HS-27A (cell line): ENCODE results near the gene TRABD2A.

Experiments
- DNase-seq: peaks from one replicate; pipeline ENCODE4 v3.0.0-alpha.2; 2012; ENCODE audit warnings: low read depth, missing footprints

The TRABD2A gene

DNA sequence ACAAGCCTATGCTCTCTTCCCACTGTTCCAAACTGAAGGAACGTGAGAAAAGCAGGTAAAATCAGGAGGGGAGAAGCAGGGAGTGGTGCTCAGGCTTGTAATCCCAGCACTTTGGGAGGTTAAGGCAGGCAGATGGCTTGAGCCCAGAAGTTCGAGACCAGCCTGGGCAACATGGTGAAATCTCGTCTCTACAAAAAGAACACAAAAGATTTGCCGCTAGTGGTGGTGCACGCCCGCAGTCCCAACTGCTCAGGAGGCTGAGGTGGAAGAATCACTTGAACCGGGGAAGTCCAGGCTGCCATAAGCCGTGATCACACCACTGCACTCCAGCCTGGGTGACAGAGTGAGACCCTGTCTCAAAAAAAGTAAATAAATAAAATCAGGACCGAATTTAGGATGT lies 23.3 kb upstream of the TRABD2A start:
- DNase-seq = no peak

DNA sequence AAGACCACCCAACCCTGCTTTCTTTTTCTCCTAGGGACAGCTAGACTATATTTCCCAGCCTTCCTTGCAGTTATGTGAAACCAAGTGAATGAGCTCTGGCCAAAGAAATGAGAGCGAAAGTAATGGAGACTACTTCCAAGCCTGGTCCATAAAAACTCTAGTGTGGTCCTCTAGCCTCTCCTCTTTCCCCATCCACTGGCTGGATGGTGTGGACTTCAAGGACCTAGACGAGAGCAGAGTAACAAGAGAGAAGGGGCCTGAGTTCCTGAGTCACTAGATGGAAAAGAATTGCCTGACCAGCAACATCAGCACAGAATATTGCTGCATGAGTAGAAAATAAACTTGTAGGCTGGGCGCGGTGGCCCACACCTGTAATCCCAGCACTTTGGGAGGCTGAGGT lies 21.6 kb upstream of the TRABD2A start:
- DNase-seq = no peak

DNA sequence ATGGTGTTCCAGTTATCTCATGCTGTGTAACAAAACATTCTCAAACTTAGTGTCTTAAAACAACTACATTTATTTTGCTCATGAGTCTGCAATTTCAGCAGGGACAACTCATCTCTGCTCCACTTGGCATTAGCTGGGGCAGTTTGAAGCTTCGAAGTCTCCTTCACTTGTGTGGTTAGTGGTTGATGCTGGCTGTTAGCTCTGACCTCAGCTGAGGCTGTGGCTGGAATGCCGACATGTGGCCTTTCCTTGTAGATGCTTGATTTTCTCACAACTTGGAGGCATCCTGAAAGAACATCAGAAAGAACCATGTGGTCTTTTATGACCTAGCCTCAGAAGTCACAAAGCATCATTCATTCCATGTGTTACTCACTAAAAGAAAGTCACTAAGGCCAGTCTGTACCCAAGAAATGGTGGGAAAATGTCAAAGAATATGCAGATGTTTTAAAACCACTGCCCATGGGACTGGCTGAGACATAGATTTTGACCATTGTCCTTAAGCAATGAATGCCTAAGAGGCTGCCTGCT lies 20.8 kb upstream of the TRABD2A start:
- peak; percentile 39 for DNase-seq

DNA sequence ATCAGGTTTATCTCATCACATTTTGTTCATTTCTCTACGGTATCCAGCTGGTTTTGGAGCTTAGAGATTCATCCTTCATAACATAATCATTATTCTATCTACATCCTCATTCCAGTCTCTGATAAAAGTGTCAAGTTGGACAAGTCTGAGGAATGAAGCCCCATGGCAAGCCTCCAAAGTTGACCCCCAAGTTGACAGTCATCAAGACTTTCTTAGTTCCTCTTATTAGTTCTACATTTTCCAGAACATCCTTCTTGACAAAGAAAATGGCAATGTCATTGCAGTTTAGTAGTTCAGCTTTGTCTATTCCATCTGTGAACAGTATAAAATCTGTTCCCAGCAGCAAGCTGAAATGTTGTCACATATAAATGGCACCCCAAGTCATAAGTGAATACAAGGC lies 20.1 kb upstream of the TRABD2A start:
- DNase-seq = no peak

DNA sequence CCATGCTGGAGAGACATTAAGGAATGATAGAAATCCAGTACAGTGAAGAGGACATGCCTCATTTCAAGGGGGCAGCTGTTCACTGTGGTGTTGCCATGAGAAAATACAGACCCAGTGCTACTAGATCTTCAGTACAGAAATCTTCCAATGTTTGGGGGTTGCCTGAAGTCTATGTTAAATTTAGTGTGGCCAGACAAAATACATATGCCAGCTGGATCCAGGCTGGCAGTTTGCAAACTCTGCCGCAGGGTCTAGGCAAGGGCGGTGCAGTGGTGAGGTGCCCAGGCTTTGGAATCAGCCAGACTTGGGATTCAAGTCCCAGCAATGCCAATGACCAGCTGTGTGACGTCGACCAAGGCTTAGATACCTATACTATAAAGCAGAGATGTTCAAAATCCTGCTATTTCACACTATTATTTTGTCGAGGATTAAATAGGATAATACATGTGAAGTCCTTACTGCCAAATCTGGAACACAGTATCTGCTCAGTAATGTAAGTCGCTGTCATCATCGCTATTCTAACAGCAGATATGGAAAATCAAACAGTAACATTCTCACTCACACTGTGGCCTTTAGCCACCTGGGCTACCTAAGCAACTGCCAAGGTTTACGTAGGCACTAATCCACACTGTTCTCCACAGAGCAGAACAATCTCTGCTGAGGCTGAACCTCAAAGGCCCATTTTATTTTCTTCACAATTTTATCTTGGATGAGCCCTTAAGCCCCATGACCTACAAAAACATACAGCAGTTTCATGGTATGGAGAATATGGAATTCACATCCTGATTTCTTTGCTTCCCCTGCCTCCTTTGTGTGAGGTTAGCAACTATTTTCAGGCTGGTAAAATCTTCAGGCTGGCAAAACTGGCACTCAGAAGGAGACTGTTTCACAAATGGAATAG lies 18.7 kb upstream of the TRABD2A start:
- no peak for DNase-seq

DNA sequence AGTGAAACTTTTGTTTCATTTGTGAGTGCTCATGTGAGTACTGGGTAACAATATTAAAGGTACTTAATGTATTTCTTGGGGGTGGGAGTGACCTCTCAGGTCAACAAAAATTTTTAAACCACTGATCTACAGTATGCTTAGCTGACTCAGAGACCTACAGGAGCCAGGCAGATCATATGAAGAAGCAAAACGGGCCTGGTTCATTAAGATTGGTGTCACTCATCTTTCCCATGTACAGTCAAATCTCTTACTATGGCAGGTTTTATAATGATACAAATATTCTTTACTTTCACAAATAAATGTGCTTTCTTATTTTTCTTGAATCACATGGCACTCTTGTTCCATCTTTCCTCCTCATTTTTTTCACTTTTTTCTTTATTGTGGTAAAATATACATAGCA lies 16.9 kb upstream of the TRABD2A start:
- no peak for DNase-seq

DNA sequence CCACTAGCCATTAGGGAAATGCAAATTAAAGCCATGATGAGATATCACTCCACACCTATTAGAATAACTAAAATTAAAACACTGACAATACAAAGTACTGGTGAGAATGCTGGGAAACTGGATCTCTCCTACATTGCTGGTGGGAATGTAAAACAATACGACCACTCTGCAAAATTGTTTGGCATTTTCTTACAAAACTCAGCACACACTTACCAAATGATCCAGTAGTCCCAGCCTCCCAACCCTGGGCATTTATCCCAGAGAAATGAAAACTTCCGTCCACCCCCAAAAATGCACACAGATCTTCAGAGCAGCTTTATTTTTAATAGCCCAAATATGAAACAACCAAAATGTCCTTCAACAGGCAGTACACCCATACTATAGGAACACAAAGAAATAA lies 15.7 kb upstream of the TRABD2A start:
- no peak for DNase-seq

DNA sequence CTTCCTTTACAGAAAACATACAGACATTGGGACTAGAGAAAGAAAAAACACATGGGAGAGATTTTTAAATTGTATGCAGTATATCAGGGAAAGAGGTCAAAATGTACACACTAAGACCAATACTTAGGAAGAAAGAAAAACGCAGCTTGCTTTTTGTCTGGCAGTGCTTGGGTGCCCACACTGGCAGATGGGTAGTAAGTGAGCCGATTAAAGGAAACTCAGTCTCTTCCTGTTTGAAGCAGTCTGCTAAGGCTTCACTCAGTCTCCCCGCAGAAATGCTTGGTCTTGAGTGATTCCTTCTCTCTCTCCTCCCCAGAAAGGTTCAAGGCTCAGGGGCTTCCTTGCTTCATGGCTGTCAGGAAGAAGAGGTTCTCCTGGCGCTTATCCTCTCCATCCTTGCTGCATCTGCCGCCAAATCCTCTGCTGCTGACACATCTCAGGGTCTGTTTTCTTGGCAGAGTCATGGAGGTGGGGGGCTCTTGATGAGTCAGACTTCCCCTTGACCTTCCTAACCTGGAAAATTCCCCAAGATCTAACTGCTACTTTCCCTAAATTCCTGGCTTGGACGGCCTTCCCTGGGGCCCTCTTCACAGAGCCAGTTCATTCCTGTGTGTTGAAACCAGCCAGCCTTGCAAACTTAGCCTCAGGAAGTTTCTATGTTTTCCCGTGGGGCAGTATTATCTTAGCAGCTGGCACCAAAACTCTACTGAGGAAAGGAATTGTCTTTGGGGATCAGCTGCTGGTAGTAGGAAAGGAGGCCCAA lies 14.1 kb upstream of the TRABD2A start:
- DNase-seq = peak; percentile 73

DNA sequence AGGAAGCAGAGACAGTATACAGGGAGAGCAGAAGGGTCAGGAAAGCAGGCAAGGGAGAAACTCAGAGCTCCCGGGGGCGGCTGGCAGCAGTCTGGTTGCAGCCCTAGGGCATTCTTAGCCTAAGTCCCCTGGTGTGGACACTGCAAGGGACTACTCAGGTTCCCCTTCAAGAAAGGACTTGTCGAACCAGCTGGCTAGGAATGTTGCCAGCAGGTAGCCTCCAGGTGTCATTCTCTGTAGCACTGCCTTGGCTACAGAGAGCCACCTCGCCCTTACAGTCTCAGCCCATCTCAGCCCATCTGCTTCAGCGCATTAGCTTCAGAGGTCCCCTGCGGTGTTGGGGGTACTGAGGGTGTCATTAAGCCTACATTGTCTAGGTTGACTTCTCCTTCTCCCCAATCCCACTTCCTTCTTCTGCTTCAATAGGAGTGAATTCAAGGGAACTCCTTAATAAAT lies 13.3 kb upstream of the TRABD2A start:
- no peak for DNase-seq

DNA sequence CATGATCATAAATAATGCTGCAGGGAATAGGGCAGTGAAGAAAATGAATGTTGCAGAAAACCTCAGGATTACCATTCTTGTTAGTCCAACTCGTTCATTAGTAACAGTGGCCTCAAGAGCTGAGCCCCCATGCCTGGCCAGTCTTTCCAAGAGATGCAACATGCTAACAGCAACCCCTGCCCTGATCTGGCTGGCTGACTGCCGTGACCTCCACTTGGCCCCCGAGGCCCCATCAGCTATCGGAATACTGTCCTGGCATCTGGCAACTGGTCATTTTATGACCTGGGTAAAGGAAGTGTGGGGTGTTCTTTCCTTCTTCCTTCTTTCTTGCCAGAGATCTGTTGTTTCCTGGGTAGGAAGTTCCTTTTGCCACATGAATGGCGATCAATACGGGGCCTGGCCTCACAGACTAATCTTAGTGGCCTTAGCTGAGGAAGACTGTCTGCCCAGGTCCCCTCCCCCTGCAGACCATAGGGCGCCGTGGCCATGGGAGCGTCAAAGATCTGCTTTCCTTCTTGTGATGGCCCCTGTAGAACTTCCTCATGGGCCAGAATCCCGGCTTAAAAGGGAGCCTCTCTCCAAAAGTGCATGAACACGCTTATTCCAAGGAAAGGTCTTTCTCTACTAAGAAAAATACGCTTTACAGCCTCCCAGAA lies 10.6 kb upstream of the TRABD2A start:
- DNase-seq = no peak

DNA sequence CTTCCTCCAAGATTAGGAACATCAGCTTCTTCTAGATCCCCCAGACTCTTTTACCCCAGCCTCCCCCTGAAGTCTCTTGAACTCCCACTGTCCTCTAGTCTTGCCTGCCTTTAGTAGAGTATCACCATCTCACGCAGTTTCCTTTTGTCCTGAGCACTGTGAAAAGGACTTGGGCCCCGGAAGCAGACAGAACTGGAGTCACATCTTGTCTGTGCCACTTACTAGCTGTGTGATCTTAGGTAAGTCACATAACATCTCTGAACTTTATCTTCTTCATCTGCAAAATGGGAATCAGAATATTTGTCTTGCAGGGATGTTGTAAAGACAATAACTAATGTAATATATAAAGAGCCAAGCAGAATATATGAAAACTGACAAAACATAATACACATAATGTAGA lies 8.4 kb upstream of the TRABD2A start:
- no peak for DNase-seq

DNA sequence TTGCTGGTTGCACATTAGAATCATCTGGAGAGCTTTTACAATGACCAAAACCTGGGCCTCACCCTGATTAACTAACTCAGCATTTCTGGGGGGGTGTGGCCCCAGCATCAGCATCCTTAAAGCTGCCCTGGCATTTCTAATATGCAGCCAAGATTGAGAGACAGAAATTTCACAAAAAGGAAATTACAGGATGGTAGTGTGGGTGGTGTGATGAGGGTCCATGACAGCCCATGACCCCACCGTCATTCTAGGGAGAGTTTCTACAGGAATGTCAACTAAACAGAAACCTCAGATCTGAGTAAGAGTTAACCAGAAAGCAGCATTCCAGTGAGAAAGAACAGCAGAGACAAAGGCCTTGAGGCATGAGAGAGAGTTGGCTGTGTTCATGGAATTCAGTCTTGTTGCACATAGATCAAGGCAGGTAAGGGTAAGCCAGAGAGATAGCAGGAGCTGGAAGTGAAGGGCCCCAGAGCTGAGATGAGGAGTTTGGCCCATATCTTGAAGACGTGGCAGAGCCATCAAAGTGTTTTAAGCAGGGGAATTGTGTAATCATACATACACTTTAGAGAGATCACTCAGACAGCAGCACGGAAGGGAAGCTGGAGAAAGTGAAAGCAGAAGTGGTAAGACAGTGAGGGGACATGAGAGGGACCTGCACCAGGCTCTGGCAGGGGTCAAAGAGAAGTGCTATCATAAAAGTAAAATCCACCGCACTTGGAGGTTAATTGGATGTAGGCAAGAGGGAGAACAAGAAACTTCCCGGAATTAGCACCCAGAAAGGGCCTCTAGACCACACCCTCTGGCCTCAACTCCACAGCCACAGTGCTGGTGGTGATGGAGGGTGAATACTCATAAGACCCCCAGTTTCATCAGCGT lies 7.8 kb upstream of the TRABD2A start:
- peak; percentile 23 for DNase-seq

DNA sequence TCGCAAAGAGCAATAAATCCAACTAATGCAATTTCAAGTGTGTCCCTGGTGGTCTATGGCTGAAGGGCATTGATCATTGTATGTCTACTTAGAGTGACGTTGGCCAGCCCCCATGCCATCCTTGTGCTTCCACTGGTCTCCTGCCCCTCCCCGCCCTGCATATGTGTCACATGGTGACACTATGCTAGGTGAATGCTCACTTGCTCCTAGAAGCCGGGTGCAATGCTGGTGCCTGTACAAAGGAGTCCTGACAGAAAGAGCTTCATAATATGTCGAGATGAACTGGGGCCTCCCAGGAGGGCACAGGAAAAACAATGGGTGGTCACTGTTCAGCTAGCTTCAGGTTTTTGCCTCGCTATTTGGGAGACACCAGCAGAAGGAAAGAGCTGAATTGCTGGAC lies 5.9 kb upstream of the TRABD2A start:
- DNase-seq = no peak

DNA sequence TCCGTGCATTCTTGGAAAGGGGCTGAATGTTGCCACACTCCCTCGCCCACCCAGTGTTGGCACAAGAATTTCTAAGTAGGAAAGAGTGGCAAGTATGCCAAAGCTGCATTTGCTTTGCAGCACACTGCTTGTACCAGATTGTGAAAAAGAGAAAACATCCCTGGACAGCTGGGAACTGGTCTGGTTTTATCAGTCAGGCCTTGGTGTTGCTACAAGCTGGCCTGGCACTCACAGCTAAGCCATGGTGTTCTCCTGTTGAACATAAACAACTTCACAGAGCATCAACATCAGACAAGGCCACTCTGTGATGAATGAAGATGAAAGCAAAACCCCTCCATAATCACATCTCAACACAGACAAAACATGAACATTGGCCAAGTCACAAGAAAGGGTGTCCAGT lies 4.2 kb upstream of the TRABD2A start:
- no peak for DNase-seq

DNA sequence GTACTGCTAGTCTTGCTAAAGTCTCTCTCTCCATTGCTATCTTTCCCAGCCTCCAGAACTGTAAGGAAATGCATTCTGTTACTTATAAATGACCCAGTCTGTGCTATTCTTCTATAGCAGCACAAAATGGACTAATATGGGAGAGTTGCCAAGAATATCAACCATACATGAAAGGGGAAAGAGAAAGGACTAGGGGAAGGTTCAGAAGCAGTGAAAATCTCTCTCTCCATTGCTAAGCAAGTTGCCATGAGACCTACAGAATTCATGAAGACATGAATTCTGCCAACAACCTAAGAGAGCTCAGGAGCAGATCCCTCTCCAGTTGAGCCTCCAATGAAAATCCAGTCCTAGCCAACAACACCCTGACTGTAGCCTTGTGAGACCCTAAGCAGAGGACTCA lies 3.6 kb upstream of the TRABD2A start:
- DNase-seq = no peak

DNA sequence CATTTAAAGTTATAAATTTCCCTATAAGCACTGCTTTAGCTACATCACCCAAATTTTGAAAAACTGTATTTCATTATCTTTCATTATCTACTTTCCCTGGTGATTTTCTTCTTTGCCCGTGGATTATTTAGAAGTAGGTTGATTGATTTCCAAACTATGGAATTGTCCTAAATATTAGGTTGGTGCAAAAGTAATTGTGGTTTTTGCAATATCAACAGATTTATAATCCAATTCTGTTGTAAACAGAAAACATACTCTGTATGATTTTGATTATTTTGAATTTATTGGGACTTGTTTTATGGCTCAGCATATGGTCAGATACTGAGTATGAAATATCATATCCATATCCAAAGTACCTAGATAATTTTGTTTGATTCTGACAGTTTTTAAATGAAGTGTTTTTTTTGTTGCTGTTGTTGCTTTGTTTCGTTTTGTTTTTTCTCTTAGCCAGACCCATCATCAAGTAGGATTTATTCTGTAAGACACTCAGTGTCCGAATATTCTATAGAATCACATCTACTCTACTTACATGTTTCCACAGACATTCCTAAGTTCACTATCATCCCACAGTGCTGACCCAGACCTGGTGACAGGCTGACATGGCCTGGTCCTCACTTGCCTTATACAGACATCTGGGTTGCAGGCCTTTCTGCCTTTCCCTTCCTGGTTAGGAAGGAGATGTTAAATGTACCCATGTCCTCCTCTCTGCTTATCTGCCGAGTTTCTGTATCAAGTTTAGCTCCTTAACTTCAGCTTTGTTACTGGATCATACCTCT lies 2.1 kb upstream of the TRABD2A start:
- peak; percentile 36 for DNase-seq

DNA sequence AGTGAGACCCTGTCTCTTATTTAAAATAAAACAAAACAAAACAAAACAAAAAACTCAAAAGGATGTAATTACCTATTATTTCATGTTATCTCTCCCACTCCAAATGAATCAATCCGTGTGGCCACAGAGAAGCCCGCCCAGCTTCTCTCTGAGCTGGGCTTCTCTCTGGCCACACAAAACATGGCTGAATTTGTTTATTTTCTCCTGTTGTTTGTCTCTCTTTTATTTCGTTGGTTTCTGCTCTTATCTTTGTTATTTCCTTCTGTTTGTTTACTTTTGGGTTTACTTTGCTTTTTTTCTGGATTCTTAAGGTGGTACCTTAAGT lies 1.5 kb upstream of the TRABD2A start:
- DNase-seq = no peak

DNA sequence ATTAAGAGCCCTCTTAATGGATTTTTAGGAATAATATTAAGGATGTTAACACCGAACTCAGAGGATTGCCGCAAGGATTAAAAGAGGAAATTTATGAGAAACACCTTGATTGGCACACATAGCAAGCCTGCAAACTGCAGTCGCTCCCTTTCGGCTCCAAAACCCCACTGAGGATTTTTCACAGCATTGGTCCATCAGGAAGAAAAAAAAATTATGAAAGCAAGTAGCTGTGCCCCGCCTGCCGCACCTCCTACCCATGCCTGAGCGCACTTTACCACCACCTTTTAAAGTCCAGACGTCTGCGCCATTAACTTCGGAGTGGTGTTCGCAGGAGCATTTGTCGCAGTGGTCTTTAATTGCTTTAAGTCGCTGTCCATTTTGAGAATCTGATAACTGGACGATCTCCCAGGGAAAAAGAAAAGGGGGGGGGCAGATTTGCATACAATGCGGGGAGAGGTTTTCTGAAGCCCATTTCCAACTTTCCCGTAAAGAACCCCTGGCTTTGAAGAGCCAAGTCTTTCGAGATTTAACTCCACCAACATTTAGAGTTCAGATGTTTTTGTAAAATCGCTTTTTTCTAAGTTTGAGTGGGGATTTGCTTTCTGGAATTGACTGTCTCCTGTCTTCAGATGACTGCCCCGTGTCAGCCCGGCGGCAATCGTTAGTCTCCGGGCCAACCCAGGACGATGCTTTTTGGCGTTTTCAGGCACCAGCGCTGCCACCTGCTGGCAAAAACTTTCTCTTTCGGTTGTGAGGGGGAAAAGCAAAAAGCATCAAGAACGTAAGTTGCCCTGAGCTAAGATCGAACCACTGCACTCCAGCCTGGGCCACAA lies 913 bp upstream of the TRABD2A start:
- DNase-seq = peak; percentile 91

DNA sequence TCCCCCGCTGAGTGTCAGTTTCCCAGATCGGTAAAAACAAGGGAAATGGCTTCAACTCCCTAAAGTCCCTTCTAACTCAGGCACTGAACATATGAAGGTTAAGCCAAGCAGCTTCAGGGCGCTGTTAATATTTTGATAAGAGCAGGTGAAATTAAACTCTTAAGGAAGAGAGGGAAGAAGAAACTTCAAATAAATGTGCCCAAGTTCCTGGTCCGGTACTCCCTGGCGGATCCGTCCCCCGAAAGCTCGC lies 564 bp downstream of the TRABD2A start:
- DNase-seq = no peak
